NCI-H146 (cell line): Measurements from ENCODE around the gene HHIP.

Experiments used
- DNase-seq: peaks from one replicate; lab custom pipeline; 2025; lab: John Stamatoyannopoulos, UW

Gene HHIP

DNA sequence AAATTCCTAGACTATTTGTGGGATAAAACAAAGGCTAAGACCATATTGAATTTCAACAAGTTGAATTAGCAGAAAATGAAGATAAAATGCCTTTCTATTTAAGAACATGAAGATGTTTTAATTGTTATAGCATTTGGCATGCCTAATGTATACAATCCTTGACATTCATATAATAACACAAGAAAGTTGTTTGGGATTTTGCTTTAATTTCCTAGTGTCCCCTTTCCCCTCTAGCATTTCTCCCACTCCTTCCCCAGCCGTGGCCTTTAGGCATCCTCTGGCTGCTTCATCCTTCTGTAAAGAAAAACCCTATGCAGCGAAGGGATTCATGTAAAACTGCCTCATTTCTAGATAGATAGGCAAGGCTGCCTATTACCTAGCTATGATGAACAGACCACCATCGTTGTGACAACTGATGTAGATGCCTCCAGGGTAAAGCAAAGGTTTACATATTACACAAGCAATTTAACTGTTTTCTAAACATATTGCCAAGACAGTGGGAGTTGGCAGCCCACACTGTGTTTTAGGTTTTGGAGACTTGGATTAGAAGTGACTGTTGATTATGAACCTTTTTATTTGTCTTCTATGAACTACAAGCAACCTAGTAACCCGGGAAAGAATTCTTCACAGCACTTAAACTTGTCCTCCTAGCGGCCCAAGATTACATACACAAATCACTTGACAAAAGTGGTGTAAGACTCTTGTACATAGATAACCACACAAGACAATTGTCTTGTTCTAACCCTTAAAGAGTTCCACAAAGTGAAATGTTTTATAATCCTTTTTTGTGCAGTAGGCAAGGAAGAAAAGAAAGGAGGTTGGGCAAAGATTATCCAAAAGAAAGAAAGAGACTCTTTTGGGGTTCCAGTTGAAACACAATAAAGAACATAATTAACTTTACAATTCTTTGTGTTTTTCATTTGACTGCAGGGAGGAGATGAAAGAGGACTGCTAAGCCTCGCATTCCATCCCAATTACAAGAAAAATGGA, 59.9 kb downstream of the HHIP start:
- no peak for DNase-seq

GRCh38 chr4:144709159-144709558, 63.2 kb downstream of the HHIP start:
- DNase-seq = no peak

GRCh38 chr4:144709793-144710525, 64.0 kb downstream of the HHIP start:
- DNase-seq = peak; percentile 20

DNA sequence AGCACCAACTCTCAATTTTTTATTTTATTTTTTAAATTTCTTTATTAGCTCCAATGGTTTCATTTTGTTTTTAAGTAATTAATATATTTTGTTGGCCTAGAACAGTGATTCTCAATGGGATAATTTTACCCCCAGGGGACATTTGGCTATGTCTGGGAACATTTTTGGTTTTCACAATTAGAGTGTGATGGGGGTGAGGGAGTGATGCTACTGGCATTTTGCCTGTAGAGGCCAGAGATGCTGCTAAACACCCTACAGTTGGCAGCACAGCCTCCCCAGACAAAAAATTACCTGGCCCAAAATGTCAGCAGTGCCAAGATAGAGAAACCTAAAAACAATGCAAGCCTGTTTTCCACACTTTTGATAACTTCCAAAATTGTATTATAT, 64.6 kb downstream of the HHIP start:
- no peak for DNase-seq

DNA sequence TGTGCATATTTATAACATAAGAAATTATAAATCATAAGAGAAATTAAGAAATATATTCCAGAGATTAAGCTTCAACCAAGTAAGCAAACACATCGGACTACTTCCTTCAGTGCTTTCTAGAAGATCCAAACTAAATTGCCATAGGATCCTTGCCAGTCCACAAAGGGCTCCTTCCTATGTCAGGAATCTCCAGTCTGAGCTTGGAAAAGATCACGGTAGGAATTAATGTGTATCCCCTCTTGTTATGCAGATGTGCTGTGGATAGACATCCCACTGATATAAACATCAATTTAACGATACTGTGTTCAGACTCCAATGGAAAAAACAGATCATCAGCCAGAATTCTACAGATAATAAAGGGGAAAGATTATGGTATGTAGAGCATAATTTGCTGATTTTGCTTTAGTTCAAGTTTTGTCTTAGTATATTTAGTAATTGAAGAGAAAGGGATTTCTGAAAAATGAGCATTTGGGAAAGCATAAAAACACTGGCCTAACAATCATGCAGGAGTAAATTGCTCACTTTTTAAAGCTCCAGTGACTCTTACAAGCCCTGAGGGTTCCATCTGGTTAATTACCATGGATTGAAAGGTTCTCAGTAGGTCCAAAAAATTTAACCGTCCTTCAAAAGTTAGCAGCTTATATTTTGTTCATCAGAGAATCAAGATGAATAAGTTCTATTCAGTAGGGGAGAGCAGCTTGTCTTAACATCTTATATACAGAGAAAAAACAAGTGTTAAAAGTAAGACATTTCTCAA, 65.9 kb downstream of the HHIP start:
- DNase-seq = no peak

DNA sequence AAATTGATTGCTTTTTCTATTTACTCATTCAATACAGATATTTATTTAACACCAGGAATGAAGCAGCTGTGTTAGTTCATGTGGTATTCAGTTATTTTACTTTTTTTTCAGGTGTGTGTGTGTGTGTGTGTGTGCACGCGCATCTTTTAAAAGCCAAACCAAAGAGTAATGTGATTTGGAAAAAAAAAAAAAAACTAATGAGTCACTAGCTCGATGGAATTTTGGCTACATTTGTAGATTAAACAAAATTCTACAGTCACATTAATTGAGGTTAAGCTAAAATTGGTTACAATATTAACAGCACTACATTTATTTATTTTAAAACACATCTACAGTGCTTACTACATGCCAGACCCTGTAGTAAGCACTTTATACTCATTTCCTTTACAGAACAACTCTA, 66.8 kb downstream of the HHIP start:
- peak; percentile 62 for DNase-seq

- DNase-seq = no peak
These were observed 68.2 kb downstream of the HHIP start for GRCh38 chr4:144714166-144714565.

DNA sequence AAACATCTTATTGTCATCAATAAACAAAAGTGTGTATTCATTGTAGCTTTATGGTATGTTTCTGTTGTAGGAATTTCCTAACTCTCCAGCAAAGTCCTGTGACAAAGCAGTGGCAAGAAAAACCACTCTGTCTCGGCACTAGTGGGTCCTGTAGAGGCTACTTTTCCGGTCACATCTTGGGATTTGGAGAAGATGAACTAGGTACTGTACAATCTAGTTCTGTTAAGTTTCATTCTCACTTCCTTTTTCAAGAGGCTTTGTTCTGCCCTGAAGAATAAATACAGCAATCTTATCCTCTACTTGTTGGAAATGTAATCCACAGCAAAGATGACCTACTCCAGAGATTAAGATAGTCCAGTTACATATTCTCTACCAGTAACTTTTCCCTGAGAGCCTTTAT, 69.3 kb downstream of the HHIP start:
- DNase-seq = no peak

DNA sequence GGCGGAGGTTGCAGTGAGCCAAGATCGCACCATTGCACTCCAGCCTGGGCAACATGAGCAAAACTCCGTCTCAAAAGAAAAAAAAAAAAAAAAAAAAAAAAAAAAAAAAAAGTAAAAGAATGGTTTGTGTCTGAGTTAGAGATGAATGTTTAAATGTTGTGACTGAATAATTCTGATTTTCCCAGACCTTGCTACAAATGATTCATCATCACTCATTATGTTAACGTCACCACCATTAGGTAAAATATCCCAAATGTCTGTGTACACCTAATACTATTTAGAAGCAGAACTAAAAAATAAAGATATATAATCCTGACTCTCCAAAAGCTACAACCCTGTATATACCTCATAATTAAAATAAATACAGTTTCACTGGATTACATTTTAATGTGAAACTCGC, 70.8 kb downstream of the HHIP start:
- DNase-seq = no peak

- DNase-seq = no peak
These were observed 73.1 kb downstream of the HHIP start for GRCh38 chr4:144718958-144719512.

DNA sequence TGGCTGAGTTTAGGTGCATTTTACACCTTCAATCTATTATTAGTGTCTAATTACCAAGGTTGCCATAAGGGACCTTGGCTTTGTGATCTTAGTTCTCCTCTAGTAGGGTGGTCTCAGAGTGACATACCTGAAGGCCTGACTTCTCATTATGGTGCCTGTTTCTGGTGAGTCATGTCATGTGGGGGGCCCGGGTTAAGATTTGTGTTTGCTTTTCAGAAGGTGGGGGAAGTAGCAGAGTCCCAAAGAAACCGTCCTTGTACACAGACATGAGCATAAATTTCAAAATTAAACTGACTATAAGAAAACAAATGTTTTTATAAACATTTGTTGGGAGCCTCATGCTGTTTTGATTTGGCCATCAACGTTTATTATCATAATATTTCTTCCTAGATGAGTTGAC, 74.5 kb downstream of the HHIP start:
- DNase-seq = no peak

DNA sequence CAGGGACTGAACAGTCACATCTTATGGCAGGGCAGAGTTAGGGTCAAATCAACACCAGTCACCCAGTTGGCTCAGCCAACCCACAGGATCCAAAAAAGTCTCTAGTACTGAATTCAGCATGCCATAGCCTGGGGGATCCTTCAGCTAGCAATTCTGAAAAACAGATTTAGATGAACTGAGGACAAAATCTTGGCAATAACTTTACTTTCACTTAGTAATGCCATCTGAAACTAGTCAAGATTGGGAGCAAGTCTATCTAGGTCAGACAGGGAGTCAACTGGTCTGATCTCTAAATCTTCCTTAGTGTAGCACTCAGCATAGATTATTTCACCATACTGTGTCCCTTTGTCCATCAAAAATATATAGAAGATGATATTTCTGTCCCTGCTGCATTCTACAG, 76.0 kb downstream of the HHIP start:
- no peak for DNase-seq

DNA sequence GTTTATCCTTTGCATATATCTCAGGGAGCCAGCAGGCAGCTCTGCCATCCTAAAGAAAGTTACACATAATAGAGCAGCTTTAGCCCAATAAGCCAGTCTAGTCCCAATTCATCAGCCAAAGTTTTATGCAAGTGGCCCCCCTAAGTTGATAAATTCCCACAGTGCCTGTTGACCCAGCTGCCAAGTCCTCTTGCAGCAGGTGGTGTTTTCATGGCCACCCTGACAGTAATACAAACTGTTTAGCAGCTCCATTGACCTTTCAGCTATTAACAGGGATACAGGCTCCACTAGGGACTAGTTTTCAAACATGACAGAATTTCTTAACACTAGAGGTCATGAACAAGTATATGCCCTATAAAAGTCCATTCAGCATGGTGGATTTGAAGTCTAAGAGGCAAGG, 77.5 kb downstream of the HHIP start:
- DNase-seq = no peak

DNA sequence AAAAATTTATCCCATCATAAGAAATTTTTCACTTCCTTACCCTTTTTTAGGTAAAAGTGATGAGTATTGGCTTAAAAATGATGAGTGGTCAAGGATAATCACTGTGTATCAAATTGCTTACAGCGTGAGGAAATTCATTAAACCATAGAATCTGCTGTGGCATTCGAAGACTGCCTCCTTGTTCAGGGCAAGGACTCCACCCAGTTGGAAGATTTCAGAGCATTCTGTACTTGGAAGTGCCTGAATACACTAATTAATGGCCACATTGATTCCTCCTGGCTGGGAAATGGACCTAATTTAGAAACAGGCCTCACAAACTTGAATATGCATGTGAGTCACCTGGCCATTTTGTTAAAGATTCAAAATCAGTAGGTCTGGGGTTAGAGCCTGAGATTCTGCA, 83.2 kb downstream of the HHIP start:
- DNase-seq = no peak

GRCh38 chr4:144732584-144733428, 86.8 kb downstream of the HHIP start:
- no peak for DNase-seq

GRCh38 chr4:144733566-144733965, 87.6 kb downstream of the HHIP start:
- DNase-seq = no peak

GRCh38 chr4:144734522-144734921, 88.6 kb downstream of the HHIP start:
- DNase-seq = no peak

GRCh38 chr4:144738649-144739048, 92.7 kb downstream of the HHIP start:
- DNase-seq = no peak

- DNase-seq = no peak
These were observed 93.6 kb downstream of the HHIP start for GRCh38 chr4:144739511-144740033.

GRCh38 chr4:144740316-144740715, 94.4 kb downstream of the HHIP start:
- DNase-seq = no peak
